HFFc6 (cell line): ENCODE results near the gene HOXB3. TPM values are rescaled to one million over a fixed set of nuclear protein-coding genes. Genes with fewer than 3 reads are reported as not detected.
A peak's percentile ranks its signal among the peaks of the same experiment; 100 is the strongest.

Experiments
- DNase-seq: peaks from one replicate; pipeline ENCODE4 v3.0.0-alpha.2; 2018
- H3K27ac Mint-ChIP-seq: 2 replicates; pipeline ENCODE4 v1.8.0; 2020; ENCODE audit warnings: mild to moderate bottlenecking, mixed read lengths
- H3K27me3 Mint-ChIP-seq: 2 replicates; pipeline ENCODE4 v1.8.0; 2021; ENCODE audit warnings: mild to moderate bottlenecking, moderate library complexity, mixed read lengths; ENCODE audit not compliant: insufficient read depth
- H3K36me3 Mint-ChIP-seq: 2 replicates; pipeline ENCODE4 v1.8.0; 2021; ENCODE audit warnings: low read depth, mixed read lengths
- H3K4me1 Mint-ChIP-seq: 2 replicates; pipeline ENCODE4 v1.8.0; 2020; ENCODE audit warnings: low read depth, mixed read lengths
- H3K4me3 Mint-ChIP-seq: 2 replicates; pipeline ENCODE4 v1.8.0; 2020; ENCODE audit warnings: mild to moderate bottlenecking, moderate library complexity, mixed read lengths
- H3K9me3 Mint-ChIP-seq: 2 replicates; pipeline ENCODE4 v1.8.0; 2020; ENCODE audit warnings: mild to moderate bottlenecking, mixed read lengths
- total RNA-seq, 6 experiments: library from RNA; stranded (reverse); fragmentation: NEBNext Ultra II Directional; extraction: Animal tissue kit (Norgen Biotek cat#: 25700); gene quantifications; 2 replicates in 1 of 6; 3 replicates in 5 of 6; pipeline ENCODE4 v1.2.3, GENCODE V29; 2021
- TF ChIP-seq, protein P1 (sequence below): fragments of 200-600 bp; sonication (generic); IDR thresholded peaks from 2 replicates; pipeline ENCODE4 v1.5.0; 2021; ENCODE audit warnings: antibody characterized with exemption, mild to moderate bottlenecking

Gene HOXB3
- total RNA-seq, 6 experiments from 2014 or later = not detected

DNA sequence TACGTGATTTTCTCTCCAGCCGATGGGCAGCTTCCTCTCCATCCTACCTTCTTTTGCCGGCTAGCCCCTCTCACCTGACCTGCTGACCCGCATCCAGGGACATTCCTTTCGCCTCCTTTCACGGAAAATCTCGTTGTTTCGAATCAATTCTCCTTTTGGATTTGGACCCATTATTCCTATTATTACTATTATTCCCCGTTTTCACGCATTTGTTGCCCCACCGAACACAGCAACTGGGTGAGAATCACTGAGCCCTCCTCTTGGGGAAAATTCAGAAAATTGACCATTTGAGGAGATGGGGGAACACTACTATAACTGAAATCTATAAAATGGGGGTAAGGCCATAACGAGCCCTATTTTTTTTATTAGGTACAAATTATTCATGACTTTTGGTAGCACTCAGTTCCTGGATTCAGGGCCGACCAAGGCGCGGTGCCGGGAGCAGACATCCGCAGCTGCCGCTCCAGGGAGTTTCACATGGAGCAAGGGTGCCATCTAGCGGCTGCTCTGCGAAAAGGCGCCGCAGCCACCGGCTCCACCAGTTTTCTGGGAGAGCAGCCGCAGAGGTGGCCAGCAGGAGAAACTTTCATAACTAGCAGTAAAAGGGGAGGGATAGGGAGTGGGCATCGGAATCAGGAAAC is 28.3 kb upstream of the HOXB3 start:
- Mint-ChIP-seq H3K36me3 (no peaks in the 10 kb centered on the region), H3K4me1 (peaks cover 17% of the 10 kb centered on the region), H3K4me3 (no peak overlapping the region), H3K27me3 (peaks cover 90% of the 10 kb centered on the region), H3K9me3 (no peaks in the 10 kb centered on the region), H3K27ac (no peak overlapping the region)
- peak; percentile 72 for DNase-seq
- TF ChIP-seq, protein P1, sequence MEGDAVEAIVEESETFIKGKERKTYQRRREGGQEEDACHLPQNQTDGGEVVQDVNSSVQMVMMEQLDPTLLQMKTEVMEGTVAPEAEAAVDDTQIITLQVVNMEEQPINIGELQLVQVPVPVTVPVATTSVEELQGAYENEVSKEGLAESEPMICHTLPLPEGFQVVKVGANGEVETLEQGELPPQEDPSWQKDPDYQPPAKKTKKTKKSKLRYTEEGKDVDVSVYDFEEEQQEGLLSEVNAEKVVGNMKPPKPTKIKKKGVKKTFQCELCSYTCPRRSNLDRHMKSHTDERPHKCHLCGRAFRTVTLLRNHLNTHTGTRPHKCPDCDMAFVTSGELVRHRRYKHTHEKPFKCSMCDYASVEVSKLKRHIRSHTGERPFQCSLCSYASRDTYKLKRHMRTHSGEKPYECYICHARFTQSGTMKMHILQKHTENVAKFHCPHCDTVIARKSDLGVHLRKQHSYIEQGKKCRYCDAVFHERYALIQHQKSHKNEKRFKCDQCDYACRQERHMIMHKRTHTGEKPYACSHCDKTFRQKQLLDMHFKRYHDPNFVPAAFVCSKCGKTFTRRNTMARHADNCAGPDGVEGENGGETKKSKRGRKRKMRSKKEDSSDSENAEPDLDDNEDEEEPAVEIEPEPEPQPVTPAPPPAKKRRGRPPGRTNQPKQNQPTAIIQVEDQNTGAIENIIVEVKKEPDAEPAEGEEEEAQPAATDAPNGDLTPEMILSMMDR = peak; percentile 97

DNA sequence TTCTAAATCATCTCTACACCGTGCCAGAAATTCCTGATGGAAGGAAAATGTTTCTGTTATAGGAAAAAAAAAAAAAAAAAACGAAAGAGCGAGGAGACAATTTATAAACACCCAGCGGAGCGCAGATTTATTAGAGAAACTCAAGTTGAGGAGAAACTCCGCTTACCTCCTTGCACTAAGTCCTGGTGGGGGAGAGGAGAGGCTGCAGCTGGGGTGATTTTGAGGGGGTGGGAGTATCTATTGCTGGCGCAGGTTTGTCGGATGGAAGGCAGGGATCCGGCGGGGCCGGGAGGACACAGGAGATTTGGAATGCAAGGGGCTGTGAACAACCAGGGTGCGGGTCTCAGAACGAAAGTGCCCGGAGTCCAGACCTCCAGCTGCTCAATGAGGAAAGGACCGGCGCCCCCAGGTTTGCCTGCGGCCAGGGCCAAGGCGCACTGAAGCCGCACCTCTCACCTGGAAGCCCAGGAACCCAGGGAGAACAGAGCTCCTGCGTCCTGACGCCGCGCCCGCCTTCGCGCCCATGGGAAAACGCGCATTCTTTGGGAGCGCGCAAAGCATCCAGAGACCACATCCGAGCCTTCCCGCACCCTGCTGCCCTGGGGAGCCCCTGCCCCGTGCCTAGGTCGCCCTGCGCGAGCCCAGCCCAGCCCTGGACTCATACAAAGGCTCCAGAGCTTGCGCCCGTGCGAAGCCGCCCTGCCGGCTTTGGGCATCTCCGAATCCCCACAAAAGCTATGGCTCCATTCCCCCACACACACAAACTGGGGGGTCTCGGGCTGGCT is 27.6 kb upstream of the HOXB3 start:
- TF ChIP-seq, protein P1 = no peak
- H3K9me3 Mint-ChIP-seq = no peaks in the 10 kb centered on the region
- H3K27me3 Mint-ChIP-seq = peaks cover 87% of the 10 kb centered on the region
- DNase-seq = no peak
- H3K27ac Mint-ChIP-seq = no peak overlapping the region
- H3K4me3 Mint-ChIP-seq = peak overlapping the region; percentile 10; the same call in 1 of the 2 replicates
- H3K4me1 Mint-ChIP-seq = peaks cover 18% of the 10 kb centered on the region
- no peaks in the 10 kb centered on the region for H3K36me3 Mint-ChIP-seq

DNA sequence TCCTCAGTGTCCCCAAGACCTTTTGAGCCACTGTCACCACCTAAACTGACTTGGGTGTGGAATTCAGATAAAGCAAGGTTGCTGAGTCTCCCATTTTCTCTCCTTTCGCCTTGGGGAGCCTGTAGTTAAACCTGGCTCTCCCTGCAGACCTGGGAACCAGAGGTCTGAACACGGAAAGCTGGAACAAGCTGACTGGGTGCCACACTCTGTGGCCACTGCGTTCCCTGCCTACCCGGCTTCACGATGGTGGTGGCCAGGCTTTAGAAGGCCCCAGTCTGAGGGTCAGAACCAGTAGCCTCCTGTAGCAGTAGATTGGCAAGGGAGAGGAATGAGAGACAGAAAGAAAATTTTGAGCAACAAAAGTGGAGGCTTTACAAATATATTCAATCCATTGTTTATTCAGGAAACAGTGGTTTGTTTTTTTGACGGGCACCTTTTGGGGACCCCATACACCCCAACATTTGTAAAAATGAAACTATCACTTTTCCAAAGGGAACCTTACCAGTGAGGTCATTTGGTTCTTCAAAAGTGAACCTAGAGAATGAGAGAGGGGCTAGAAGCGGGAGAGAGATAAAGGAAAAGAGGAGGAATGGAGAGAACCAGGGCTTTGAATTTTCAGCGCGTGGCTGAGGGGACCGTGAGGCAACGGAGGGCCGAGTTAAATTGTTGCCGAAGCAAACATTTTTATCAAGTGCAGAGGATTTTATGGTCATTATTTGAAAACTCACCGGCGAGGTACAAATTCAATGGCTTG is 26.9 kb upstream of the HOXB3 start:
- Mint-ChIP-seq H3K9me3 (no peaks in the 10 kb centered on the region), H3K4me3 (peak overlapping the region; percentile 10; the same call in 1 of the 2 replicates)

DNA sequence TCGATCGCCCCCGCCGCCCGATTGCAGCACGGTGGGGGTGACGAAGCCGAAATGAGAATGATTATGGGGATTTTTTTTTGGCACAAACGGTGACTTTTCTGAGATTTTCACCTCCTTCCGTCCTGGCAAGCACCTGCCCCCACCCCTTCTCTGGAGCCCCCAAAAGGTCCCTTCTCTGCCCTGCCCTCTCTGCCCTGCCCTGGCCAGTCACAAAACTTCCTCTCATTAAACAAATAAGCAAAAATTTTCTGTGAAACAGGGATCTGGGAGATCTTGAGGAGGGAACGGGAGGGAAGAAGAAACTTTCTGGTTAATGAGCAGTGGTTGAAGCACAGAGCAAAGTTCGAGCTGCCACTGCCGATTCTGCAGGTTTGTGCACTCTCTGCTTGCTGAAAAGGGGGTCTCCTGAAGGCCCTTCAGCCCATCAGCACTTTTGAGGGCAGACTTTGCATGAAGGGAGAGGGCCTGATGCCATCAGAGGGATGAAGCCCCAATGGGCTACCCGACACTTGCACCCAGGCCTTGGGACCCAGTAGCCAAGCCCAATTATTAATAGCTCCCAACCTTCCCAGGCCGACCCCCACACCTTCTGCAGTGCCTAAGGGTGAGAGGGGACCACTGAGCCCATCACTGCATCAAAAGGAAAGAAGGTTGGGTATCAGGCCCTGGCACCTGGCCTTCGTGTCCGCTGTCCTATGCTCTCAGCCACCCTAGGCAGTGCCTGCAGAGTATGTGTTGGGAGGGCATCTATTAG is 26.1 kb upstream of the HOXB3 start:
- Mint-ChIP-seq H3K27me3 (peaks cover 83% of the 10 kb centered on the region), H3K27ac (no peak overlapping the region), H3K4me3 (no peak overlapping the region), H3K9me3 (no peaks in the 10 kb centered on the region), H3K4me1 (peaks cover 23% of the 10 kb centered on the region), H3K36me3 (no peaks in the 10 kb centered on the region)
- DNase-seq = no peak
- TF ChIP-seq, protein P1 = no peak

More for the DNA sequence above, 26.9 kb upstream of the HOXB3 start:
- TF ChIP-seq, protein P1 = no peak
- Mint-ChIP-seq H3K4me1 (peaks cover 23% of the 10 kb centered on the region), H3K27me3 (peaks cover 85% of the 10 kb centered on the region), H3K27ac (no peak overlapping the region), H3K36me3 (no peaks in the 10 kb centered on the region)
- DNase-seq = no peak
